ENCODE measurements around the gene CTNNA2.
A peak's percentile ranks its signal among the peaks of the same experiment; 100 is the strongest.

Gene CTNNA2

GRCh38 chr2:79793006-79793405, 280.2 kb downstream of the CTNNA2 start:
- no peak for DNase-seq

DNA sequence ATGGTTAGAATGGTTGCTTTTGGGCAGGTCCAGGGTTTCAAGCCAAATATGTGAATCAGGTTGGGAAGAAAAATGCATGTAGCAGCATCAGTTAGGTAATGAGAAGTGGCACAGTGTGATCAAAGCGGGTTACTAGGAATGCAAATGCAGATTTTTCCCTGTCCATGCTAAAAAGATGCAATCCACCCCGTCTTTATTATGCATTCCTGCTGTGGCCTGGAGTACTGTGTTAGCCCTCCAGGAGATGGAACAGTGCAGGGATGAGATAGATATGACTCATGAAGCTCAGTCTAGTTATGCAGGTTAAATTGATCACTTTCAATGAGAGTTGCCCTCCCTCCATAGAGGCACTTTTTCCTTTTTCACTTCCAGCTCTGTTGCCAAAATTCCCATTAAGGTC, 283.8 kb downstream of the CTNNA2 start:
- no peak for DNase-seq

- DNase-seq, result no peak
These were observed 285.9 kb downstream of the CTNNA2 start for GRCh38 chr2:79798776-79799175.

DNA sequence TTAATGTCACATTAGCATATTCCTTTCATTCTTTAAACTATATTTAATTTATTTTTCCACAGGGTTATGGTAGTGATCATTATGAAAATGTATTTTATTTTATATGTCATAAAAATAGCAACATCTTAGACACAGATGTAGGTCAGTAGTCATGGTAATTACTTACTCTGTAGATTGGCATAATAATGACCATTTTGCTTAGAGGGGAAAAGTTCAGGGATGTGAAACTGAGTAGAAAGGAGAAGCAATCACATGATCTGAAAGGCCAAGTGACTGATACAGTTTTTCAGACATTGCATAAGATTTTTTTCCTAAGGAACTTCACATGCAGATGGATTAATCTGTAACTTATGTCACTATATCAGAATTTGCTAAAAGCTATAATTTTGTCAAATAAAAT, 286.9 kb downstream of the CTNNA2 start:
- no peak for DNase-seq

- DNase-seq, result no peak
These were observed 288.2 kb downstream of the CTNNA2 start for GRCh38 chr2:79801082-79801481.

- no peak for DNase-seq
These were observed 304.4 kb downstream of the CTNNA2 start for GRCh38 chr2:79817288-79817687.

DNA sequence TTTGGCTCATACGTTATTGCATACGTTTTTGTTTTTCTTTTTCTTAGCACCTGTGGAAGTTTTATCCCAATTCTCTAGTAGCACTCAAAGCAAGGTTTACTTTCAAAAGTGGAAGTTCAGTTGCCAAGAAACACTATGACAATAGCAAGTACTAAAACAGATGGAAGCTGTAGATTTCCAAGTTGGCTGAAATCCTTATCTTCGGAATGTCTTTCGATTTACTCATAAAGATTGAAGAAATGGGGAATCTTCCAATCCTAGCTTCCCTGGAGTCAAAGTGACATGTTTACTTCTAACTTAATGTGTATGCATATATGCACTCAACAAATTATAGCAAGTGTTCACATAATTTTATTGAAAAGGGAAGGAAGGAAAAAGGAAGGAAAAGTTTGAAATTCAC, 307.4 kb downstream of the CTNNA2 start:
- no peak for DNase-seq

DNA sequence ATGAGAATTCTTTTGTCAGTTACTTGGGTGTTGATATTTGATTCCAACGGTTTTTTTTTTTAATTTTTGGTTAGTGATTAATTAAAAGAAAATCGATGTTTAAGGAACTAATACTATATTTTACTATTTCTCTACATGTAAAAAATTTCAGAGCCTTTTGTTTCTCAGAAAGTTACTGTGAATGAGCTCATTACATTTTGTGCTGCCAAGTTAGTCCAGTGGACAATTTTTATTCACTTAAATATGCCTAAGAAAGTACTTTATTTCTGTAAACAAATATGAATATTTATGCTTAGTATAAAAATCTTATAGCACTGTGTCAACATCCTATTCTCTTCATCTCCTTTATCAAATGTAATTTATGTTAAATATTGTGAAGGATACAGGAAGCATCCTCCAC, 309.3 kb downstream of the CTNNA2 start:
- DNase-seq, result no peak

GRCh38 chr2:79824086-79824786, 311.4 kb downstream of the CTNNA2 start:
- no peak for DNase-seq

DNA sequence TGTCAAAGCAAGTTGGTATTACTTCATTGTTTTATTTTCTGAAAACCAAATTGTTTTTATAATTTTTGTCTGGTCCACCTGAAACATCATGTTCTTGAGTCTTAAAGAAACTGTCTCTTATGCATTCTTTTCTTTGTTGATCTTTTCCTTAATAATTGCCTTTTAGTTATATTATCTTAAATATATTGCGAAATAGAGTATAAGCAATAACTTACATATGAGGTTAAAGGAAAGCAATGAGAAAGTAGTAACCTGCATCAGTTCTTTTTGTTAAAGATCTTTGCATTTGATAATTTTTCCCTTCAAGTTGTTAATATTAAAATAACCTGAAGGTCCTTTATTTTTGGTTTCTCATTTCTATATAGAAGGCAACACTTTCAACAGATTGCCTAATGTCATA, 315.0 kb downstream of the CTNNA2 start:
- no peak for DNase-seq

DNA sequence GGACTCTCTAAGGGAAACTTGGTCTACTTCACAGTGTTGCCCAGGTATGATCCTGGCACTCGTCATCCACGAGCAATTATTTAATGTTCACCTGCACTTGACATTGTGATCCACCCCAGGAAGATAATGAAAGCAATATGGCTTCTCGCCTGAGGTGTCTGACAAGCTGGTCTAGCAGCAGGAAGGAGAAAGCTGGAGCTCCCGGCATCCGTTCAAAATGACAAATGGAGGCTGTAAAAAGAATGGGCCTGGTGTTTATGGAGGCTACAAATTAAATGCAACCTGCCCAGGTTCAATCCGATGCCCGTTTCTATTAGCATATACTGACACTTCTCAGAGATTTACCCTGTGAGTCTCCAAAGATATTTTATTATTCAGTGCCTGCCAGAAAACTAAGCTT, 317.6 kb downstream of the CTNNA2 start:
- no peak for DNase-seq

DNA sequence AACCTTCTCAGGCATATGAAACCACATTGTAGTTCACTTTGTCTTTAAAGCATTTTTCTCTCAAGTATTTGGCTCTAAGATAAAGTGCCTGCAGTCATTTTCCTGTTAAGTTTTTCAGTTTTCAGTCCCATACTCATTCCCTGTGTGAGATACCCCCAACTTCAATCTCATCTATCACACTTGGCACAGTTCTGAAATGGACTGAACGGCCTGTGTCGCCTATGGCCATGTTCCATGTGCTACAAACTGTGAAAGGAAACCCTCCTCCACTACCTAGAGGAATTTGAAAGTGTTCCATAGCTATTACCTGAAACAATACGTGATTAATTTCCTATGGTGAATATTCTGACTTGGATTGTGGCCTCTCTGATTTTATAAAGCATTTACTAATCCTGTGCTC, 319.1 kb downstream of the CTNNA2 start:
- no peak for DNase-seq

- DNase-seq, result peak; percentile 55 to 56
These were observed 319.8 kb downstream of the CTNNA2 start for GRCh38 chr2:79832511-79833234.

- DNase-seq, result no peak
These were observed 320.5 kb downstream of the CTNNA2 start for GRCh38 chr2:79833235-79833878.

GRCh38 chr2:79835911-79836310, 323.1 kb downstream of the CTNNA2 start:
- no peak for DNase-seq

- DNase-seq, result no peak
These were observed 331.2 kb downstream of the CTNNA2 start for GRCh38 chr2:79844011-79844410.

GRCh38 chr2:79846878-79847277, 334.0 kb downstream of the CTNNA2 start:
- DNase-seq, result no peak

DNA sequence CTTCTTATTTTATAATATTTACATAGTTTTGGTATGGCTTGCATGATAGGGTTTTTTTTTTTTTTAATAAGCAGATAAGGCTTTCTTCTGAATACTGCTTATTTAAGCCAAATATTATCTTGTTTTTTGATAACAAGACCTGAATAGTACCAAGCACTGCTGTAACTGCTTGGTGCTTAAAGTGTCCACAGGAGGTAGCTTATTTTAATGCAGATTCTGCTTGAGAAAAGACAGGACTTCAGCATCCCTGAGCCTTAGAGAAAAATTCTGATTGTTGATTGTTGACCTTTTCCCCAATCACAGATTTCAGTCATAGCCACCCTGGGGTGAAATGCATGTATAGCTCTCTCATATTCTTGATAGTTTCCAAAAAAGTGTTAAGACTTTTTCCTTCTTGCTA, 336.4 kb downstream of the CTNNA2 start:
- no peak for DNase-seq

- DNase-seq, result no peak
These were observed 337.1 kb downstream of the CTNNA2 start for GRCh38 chr2:79849949-79850348.

DNA sequence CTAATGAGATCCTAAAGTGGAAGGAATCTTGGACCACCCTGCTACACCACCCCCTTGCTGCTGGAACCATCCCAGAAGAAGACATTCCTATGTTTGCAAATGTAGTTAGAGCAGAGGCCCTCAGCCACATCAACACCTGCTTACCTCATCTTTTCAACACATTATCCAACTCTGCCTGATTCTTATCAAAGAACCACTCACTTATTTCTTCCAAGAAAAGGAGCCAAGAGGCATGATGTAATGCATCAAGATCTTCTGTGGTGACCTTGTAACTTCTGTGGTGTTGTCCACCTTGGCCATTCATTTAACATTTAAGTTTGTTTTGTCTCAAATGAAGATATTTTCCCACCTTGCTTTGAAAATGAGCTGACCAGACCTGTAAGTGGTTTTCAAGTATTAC, 338.1 kb downstream of the CTNNA2 start:
- no peak for DNase-seq

DNA sequence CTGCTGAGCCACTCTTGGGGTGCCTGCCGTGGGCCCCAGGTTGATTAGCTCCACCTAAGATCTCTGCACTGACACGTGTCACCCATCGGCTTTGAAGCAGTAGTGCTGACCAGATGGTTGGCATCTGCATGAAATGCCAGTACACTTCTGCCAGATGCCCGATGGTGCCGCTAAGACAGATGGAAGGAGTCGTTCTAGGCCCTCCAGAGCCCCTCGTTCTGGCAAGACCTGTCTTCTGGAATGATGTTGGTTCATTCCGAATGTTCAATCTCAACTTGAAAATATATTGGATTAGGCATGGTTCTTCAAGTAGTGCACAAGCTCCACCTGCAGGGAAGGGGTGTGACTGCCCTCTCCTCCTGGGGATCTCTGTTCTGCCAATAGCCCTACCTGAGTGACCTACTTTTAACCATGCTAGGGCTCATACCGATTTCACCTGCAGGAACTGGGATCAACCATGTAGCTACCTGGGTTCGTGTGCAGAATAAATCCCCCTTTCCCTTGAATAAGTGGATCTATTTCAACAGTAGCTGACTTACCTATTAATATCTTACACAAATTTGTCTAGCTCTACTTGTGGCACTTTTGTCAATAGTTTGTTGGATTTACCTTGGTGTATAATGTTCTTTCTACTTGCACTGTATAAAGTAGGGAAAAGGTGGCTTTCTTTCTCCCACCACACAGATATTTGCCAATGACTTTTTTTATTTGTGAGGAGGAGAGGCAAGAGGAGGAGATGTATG, 342.6 kb downstream of the CTNNA2 start:
- DNase-seq, result peak; percentile 37 to 60

DNA sequence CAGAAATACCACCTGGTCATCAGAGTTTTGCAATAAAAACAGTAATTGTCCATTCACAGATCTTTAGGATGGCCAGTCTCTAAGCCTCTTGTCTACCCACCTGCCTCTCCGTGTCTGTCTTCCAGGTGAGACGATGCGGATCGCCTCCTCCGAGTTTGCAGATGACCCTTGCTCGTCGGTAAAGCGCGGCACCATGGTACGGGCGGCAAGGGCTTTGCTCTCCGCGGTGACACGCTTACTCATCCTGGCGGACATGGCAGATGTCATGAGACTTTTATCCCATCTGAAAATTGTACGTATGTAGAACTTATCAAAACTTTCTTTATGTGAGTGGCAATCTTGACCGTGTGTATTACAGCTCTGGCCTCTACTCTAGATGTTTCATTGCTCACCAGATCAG, 345.0 kb downstream of the CTNNA2 start:
- DNase-seq, result no peak

Data from NCI-H526 (cell line).